Stimulated activated CD4-positive, alpha-beta T cell treated with anti-CD3 and anti-CD28 coated beads, Interleukin-1b, Interleukin-23, amount 100 ng/mL, for 48 hours (primary cell): ENCODE measurements around the gene CCDC15.

ENCODE experiments used
- DNase-seq: peaks from one replicate; pipeline ENCODE4 v3.0.0-alpha.2; 2020

Gene CCDC15

GRCh38 chr11:125071435-125071834, 117.4 kb downstream of the CCDC15 start:
- DNase-seq = no peak

- no peak for DNase-seq
Measured at GRCh38 chr11:125071846-125072217, 117.8 kb downstream of the CCDC15 start.

- no peak for DNase-seq
Measured at GRCh38 chr11:125072218-125072960, 118.4 kb downstream of the CCDC15 start.

GRCh38 chr11:125072961-125073590, 119.1 kb downstream of the CCDC15 start:
- no peak for DNase-seq

- no peak for DNase-seq
Measured at GRCh38 chr11:125073616-125074483, 119.8 kb downstream of the CCDC15 start.

- DNase-seq = no peak
Measured at GRCh38 chr11:125074511-125075241, 120.7 kb downstream of the CCDC15 start.

GRCh38 chr11:125075242-125075625, 121.2 kb downstream of the CCDC15 start:
- no peak for DNase-seq

- DNase-seq = no peak
Measured at GRCh38 chr11:125075900-125076317, 121.9 kb downstream of the CCDC15 start.

GRCh38 chr11:125076378-125076945, 122.5 kb downstream of the CCDC15 start:
- no peak for DNase-seq

GRCh38 chr11:125078016-125078415, 124.0 kb downstream of the CCDC15 start:
- DNase-seq = no peak

- DNase-seq = no peak
Measured at GRCh38 chr11:125078516-125079140, 124.6 kb downstream of the CCDC15 start.

GRCh38 chr11:125079151-125079877, 125.3 kb downstream of the CCDC15 start:
- DNase-seq = no peak

- DNase-seq = no peak
Measured at GRCh38 chr11:125079878-125080530, 126.0 kb downstream of the CCDC15 start.

GRCh38 chr11:125080531-125080911, 126.5 kb downstream of the CCDC15 start:
- DNase-seq = no peak

- no peak for DNase-seq
Measured at GRCh38 chr11:125081098-125081798, 127.2 kb downstream of the CCDC15 start.

GRCh38 chr11:125082040-125082439, 128.0 kb downstream of the CCDC15 start:
- no peak for DNase-seq

GRCh38 chr11:125082611-125083311, 128.8 kb downstream of the CCDC15 start:
- no peak for DNase-seq

- DNase-seq = no peak
Measured at GRCh38 chr11:125083312-125084056, 129.5 kb downstream of the CCDC15 start.

- DNase-seq = no peak
Measured at GRCh38 chr11:125084057-125084416, 130.0 kb downstream of the CCDC15 start.
